Hepatocyte (in vitro differentiated cells): ENCODE measurements around the gene GGTA1. TPM values are rescaled to one million over a fixed set of nuclear protein-coding genes. Genes with fewer than 3 reads are reported as not detected.

ENCODE experiments used
- DNase-seq: peaks from one replicate; pipeline ENCODE4 v3.0.0-alpha.2; 2016; ENCODE audit warnings: low spot score
- H2AFZ ChIP-seq: fragments of 200-600 bp; sonication (generic); 2 replicates; pipeline ENCODE4 v1.6.0; 2016; ENCODE audit warnings: antibody characterized with exemption, mild to moderate bottlenecking
- H3K27ac ChIP-seq: fragments of 200-600 bp; sonication (generic); 2 replicates; pipeline ENCODE4 v1.5.1; 2016; ENCODE audit warnings: mild to moderate bottlenecking
- H3K27me3 ChIP-seq: fragments of 200-600 bp; sonication (generic); 2 replicates; pipeline ENCODE4 v1.6.1; 2016
- H3K36me3 ChIP-seq: fragments of 200-600 bp; sonication (generic); replicated peaks from 2 replicates; pipeline ENCODE4 v1.5.1; 2016; ENCODE audit warnings: low read depth; ENCODE audit not compliant: insufficient read depth
- H3K4me1 ChIP-seq: fragments of 200-600 bp; sonication (generic); 2 replicates; pipeline ENCODE4 v1.5.1; 2016; ENCODE audit warnings: mild to moderate bottlenecking, moderate library complexity; ENCODE audit not compliant: insufficient read depth
- H3K4me2 ChIP-seq: fragments of 200-600 bp; sonication (generic); 2 replicates; pipeline ENCODE4 v1.6.0; 2016
- H3K4me3 ChIP-seq: fragments of 200-600 bp; sonication (generic); 2 replicates; pipeline ENCODE4 v1.5.1; 2016; ENCODE audit warnings: mild to moderate bottlenecking
- H3K79me2 ChIP-seq: fragments of 200-600 bp; sonication (generic); 2 replicates; pipeline ENCODE4 v1.6.0; 2017; ENCODE audit warnings: mild to moderate bottlenecking
- H3K9me2 ChIP-seq: fragments of 200-600 bp; sonication (generic); replicated peaks from 2 replicates; pipeline ENCODE4 v1.6.0; 2017; ENCODE audit warnings: mild to moderate bottlenecking; ENCODE audit not compliant: insufficient read depth
- H3K9me3 ChIP-seq: fragments of 200-600 bp; sonication (generic); 2 replicates; pipeline ENCODE4 v1.5.1; 2016; ENCODE audit warnings: low read depth, mild to moderate bottlenecking
- H4K20me1 ChIP-seq: fragments of 200-600 bp; sonication (generic); 2 replicates; pipeline ENCODE4 v1.6.0; 2016; ENCODE audit warnings: mild to moderate bottlenecking; ENCODE audit not compliant: insufficient read depth, poor library complexity, severe bottlenecking
- CTCF ChIP-seq: fragments of 200-600 bp; sonication (generic); IDR thresholded peaks from 2 replicates; pipeline ENCODE4 v1.5.1; 2016; ENCODE audit warnings: antibody characterized with exemption, mild to moderate bottlenecking; ENCODE audit not compliant: poor library complexity
- EZH2 ChIP-seq: fragments of 200-600 bp; sonication (generic); IDR thresholded peaks from 2 replicates; pipeline ENCODE4 v1.6.1; 2016; ENCODE audit warnings: antibody characterized with exemption, mild to moderate bottlenecking, borderline replicate concordance
- EZH2phosphoT487 ChIP-seq: fragments of 200-600 bp; sonication (generic); IDR thresholded peaks from one replicate; pipeline ENCODE4 v1.6.1; 2018; ENCODE audit warnings: antibody characterized with exemption, mild to moderate bottlenecking, low read depth, moderate library complexity; ENCODE audit not compliant: unreplicated experiment, severe bottlenecking
- WGBS: methylation state at CpG from one replicate; pipeline ENCODE4 v1.1.6; 2016; ENCODE audit warnings: low lambda C conversion rate; ENCODE audit errors: missing lambda C conversion rate; 5-methylcytosine and 5-hydroxymethylcytosine counted together
- polyA plus RNA-seq: library from polyadenylated mRNA; unstranded; fragments of >200 nt; fragmentation: Nextera tagmentation; extraction: Ambion mirVana; gene quantifications from 2 replicates; pipeline ENCODE4 v1.2.1, GENCODE V29; 2016
- total RNA-seq: library from RNA; depleted of rRNA; stranded (reverse); fragments of >200 nt; gene quantifications from 2 replicates; pipeline ENCODE4 v1.2.3, GENCODE V29; 2014

The GGTA1 gene
- total and polyA plus RNA-seq, 2 experiments from 2014 or later, result 0.07 to 0.77 TPM

- H4K20me1 ChIP-seq, result no peaks in the 10 kb centered on the region
- TF ChIP-seq EZH2, result peak; percentile 31
- TF ChIP-seq CTCF, result no peak
- no peaks in the 10 kb centered on the region for H3K9me2 ChIP-seq
- H3K9me3 ChIP-seq, result no peaks in the 10 kb centered on the region
- no peak overlapping the region for H3K27ac ChIP-seq
- peak; percentile 23 for DNase-seq
- peak overlapping the region; percentile 61 for H3K4me3 ChIP-seq
- 5% methylated on average over 29 of the region's 29 CpGs for WGBS
- H2AFZ ChIP-seq, result peak overlapping the region; percentile 71
- peaks cover 13% of the 10 kb centered on the region for H3K4me1 ChIP-seq
- no peaks in the 10 kb centered on the region for H3K79me2 ChIP-seq
- H3K36me3 ChIP-seq, result no peaks in the 10 kb centered on the region
- peaks cover 46% of the 10 kb centered on the region for H3K27me3 ChIP-seq
- H3K4me2 ChIP-seq, result peak overlapping the region; percentile 99
Observed at GRCh38 chr9:121498487-121499176, 1.0 kb downstream of the GGTA1 start.

GRCh38 chr9:121498150-121498486 is 1.5 kb downstream of the GGTA1 start:
- TF ChIP-seq EZH2phosphoT487, result no peak
- TF ChIP-seq EZH2, result no peak
- peak; percentile 66 for TF ChIP-seq CTCF
- H3K27me3 ChIP-seq, result peaks cover 41% of the 10 kb centered on the region
- DNase-seq, result peak; percentile 85
- H4K20me1 ChIP-seq, result no peaks in the 10 kb centered on the region
- no peak overlapping the region for H2AFZ ChIP-seq
- no peaks in the 10 kb centered on the region for H3K36me3 ChIP-seq
- WGBS, result 4% methylated on average over 4 of the region's 4 CpGs
- H3K9me2 ChIP-seq, result no peaks in the 10 kb centered on the region
- H3K4me1 ChIP-seq, result peaks cover 13% of the 10 kb centered on the region
- H3K4me3 ChIP-seq, result no peak overlapping the region
- peak overlapping the region; percentile 99 for H3K4me2 ChIP-seq
- H3K79me2 ChIP-seq, result no peaks in the 10 kb centered on the region
- H3K9me3 ChIP-seq, result no peaks in the 10 kb centered on the region
- H3K27ac ChIP-seq, result no peak overlapping the region

- Histone ChIP-seq H2AFZ (no peak overlapping the region), H3K36me3 (no peaks in the 10 kb centered on the region), H3K9me3 (no peaks in the 10 kb centered on the region), H3K4me1 (peaks cover 13% of the 10 kb centered on the region), H3K4me3 (no peak overlapping the region), H3K9me2 (no peaks in the 10 kb centered on the region), H3K27me3 (peaks cover 33% of the 10 kb centered on the region), H3K4me2 (no peak overlapping the region), H3K27ac (no peak overlapping the region), H3K79me2 (no peaks in the 10 kb centered on the region), H4K20me1 (no peaks in the 10 kb centered on the region)
- TF ChIP-seq EZH2 (no peak), EZH2phosphoT487 (no peak), CTCF (no peak)
- DNase-seq, result no peak
Observed at GRCh38 chr9:121495976-121496375, 3.7 kb downstream of the GGTA1 start.

GRCh38 chr9:121494192-121494591 is 5.5 kb downstream of the GGTA1 start:
- no peaks in the 10 kb centered on the region for H4K20me1 ChIP-seq
- H3K36me3 ChIP-seq, result no peaks in the 10 kb centered on the region
- H3K79me2 ChIP-seq, result no peaks in the 10 kb centered on the region
- H3K27me3 ChIP-seq, result peaks cover 18% of the 10 kb centered on the region
- H3K9me3 ChIP-seq, result no peaks in the 10 kb centered on the region
- H3K4me1 ChIP-seq, result peaks cover 3% of the 10 kb centered on the region
- no peak overlapping the region for H3K27ac ChIP-seq
- no peak overlapping the region for H3K4me3 ChIP-seq
- DNase-seq, result no peak
- no peak overlapping the region for H2AFZ ChIP-seq
- 62% methylated on average over 3 of the region's 3 CpGs for WGBS
- no peaks in the 10 kb centered on the region for H3K9me2 ChIP-seq
- no peak overlapping the region for H3K4me2 ChIP-seq
- TF ChIP-seq EZH2 (no peak), EZH2phosphoT487 (no peak), CTCF (no peak)
